Islet of Langerhans (tissue), 1 donor: Measurements from ENCODE around the gene SURF4.
"Not testable (repeated sequence)": the region's sequence is repeated elsewhere in the genome, so short reads cannot be mapped to it uniquely, and the experiment has no call there.

ENCODE experiments used
- FAIRE-seq: peaks from one replicate; lab custom pipeline; 2011; peaks lifted over from hg19 to GRCh38; lab: Jason Lieb, UNC

The SURF4 gene

GRCh38 chr9:133351908-133352634 lies 23.8 kb downstream of the SURF4 start:
- FAIRE-seq = no peak

DNA sequence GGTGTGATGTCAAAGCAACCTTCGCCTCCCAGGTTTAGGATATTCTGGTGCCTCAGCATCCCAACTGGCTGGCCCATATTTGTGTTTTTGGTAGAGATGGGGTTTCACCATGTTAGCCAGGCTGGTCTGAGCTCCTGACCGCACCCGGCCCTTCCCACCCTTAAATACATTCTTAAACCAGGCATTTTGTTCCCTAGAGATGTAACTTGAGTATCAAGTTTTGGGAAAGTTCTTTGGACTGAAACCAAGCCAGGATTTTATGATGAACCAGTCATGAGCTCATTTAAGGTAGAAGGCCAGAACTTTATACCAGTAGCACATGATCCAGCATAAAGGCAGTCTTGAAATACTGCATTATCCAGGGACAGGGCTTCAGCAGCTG lies 24.3 kb downstream of the SURF4 start:
- FAIRE-seq = no peak

- no peak for FAIRE-seq
Observed at GRCh38 chr9:133349965-133350616, 25.8 kb downstream of the SURF4 start.

DNA sequence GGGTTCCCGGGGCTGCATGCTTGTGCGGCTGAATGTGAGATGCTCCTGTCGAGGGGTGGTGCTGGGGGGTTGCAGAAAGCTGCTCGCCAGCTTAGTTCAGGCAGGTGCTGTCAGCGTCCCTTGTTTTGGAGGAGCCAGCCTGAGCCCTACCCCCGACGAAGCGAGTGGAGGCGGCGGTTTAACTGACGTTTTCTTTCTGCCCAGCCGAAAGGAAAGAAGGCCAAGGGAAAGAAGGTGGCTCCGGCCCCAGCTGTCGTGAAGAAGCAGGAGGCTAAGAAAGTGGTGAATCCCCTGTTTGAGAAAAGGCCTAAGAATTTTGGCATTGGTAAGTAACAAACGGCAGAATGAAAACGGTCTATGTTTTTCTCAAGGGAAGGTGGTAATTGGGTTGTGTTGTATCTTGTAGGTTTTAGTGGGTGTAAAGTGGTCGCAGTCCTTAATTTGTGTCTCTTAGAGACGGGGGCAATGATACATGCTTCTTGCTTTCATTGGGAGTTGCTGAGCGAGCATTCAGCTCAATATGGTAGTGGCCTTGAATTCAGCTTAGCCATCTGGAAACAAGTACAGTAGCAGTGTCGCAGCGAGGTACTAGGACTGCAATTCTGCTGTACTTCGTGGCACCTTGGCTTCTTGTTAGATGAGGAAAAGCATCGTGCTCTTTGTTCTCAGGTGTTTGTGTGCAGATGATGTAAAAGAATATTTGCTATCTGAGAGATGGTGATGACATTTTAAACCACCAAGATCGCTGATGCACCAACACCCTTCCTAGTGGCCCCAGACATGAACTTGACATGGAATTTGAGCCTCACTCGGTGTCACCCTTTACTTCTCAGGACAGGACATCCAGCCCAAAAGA lies 26.9 kb downstream of the SURF4 start:
- no peak for FAIRE-seq

DNA sequence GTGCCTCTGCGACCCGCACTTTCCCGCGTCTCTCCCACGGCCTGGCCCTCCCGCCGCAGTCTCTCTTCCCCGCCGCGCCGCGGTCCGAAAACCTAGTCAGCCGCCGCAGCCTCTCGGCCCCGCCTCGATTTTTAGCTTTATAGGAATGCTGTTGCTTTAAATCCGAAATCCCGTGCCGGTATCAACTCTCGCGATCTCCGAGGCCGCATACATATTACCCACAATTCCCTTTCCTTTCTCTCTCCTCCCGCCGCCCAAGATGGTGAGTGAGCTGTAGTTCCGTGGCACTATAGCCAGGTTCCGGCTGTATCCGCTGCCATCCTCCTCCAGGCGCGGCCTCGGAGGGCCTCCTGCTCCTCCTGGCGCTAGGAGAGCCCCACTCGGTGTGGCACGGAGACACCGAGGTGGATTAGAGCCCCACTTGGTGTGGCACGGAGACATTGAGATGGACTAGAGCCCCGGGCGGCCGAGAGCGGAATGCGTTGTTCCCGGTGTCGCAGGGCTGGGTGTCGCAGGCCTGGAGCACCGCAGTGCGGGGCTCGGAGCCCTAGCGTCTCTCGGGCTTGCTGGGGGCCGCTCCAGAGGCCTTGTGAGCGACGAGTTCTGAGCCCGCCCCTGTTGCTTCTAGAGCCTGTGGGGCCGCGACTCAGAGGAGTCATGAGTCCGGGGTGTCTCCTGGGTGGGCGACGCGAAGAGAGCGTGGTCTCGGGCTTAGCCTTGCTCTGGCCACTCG lies 27.7 kb downstream of the SURF4 start, which contains the start of the genes MED22 and RPL7A:
Gene MED22, minus strand, starts transcription at position 147 of the 733 bp plus-strand sequence. CDS start 1,469 bp downstream, outside the sequence.
Gene RPL7A, plus strand, starts transcription at position 234 of the 733 bp plus-strand sequence. Its CDS starts 26 bp downstream, at position 260.
- FAIRE-seq = no peak

DNA sequence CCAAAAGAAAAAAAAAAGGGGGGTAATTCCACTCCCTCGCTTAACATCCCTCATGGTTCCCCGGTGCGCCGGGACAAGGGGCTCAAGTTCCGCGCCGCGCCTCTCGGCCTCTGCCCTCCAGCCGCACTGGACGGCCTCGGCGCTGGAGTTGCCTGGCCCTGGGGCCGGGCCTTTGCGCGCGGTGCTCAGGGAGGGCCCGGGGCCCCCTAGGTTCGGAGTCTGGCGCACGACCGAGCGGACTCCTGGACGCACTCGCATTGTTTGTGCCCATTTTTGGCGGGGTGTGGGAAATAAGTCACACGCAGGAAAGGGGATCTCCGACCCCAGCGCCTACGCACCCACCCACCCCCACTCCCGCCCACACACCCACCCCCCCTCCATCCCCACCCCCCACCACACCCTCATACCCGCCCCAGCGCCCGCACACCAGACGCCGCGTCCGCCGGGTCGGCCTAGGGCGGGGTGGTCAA lies 28.3 kb downstream of the SURF4 start:
- FAIRE-seq = no peak

GRCh38 chr9:133346021-133346785 lies 29.7 kb downstream of the SURF4 start:
- no peak for FAIRE-seq

DNA sequence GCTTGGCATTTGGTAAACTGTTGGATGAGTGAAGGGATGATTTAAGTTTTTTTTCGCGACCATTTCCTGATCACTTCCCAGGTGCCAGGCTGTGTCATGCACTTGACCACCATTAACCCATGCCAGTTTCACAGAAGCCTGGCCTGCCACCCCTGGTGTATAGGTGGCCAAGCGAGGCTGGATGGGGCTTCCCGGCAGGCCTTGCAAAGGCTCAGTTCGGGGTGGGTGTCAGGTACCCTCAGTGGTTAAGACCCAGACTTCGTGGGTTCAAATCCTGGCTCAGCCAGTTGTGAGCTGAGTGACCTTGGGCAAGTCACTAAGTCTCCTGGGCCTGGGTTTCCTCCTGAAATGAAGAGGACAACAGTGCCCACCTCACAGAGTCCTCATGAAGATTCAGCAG lies 30.3 kb downstream of the SURF4 start:
- no peak for FAIRE-seq

DNA sequence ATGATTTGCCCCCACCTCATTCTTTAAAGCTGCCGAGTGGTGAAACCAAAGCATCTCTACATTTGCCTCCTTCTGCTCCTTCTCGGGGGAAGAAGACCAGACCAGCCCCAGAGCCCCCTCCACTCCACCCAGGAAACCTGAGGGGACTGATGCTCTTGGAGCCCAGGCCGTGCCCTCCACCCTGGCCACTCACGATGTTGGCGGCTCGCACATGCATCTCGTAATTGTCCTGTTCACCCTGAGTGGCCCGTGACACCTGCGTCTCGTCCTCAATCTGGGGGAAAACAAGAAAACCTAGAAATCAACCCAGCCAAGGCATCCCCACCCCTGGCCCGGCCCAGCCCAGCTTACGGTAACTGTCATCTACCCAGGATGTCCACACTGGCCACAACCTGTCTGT lies 30.9 kb downstream of the SURF4 start:
- no peak for FAIRE-seq

- no peak for FAIRE-seq
Observed at GRCh38 chr9:133344071-133344470, 31.8 kb downstream of the SURF4 start.

GRCh38 chr9:133342570-133342969 lies 33.3 kb downstream of the SURF4 start:
- FAIRE-seq = no peak

GRCh38 chr9:133342069-133342406 lies 33.8 kb downstream of the SURF4 start:
- FAIRE-seq = no peak

- no peak for FAIRE-seq
Observed at GRCh38 chr9:133341369-133342068, 34.3 kb downstream of the SURF4 start.

DNA sequence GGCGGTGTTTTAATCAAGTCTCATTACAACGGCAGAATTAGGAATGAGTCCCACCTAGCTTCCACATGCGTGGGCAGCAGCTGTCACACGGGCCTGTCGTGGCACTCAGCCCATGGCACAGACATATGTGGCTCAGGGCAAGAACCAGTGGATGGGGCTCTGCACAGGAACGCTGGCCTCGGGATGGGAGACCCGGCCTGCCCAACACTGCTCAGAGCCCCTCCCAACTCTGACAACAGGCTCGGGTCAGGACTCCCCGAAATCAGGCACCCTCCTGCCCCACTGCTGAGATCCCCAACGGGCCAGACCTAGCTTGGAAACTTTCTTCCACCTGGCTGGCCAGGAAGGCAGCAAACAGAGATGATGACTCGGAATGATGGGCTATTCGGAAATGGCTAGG lies 34.9 kb downstream of the SURF4 start:
- FAIRE-seq = no peak

DNA sequence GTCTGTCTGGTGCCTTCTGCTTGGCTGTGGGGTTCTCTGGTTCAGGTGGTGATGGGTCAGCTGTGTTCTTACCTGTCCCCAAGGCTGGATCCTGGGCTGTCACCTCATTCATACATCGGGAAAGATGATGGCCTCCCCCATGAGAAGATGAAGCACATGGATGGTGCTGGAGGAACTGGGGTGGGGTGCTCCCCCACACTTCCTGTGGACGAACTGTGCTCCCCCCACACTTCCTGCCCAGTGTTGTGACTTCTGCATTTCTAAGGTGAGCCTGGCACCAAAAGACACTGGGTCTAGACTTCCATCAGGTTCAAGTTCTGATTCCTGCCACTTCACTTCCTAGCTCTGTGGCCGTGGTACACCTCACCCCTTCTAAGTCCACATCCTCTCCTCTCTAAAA lies 35.6 kb downstream of the SURF4 start:
- no peak for FAIRE-seq

DNA sequence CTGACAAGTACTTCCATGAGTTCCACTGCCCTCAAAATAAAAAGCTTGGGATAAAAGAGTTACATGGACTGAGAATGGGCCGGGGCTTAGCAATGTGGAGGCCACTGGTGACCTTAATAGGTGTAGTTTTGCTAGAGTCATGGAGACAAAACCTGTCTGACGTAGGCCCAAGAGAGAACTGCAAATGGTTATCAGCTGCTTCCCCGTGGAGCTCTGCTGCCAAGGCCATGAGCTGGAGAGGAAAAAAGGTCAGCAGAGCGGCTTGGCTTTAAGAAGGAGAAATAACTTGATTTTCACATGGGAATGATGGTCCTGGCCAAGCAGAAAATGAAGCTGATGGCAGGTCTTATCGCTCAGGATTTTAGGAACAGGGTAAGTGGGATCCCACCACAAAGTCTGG lies 36.2 kb downstream of the SURF4 start:
- no peak for FAIRE-seq

- no peak for FAIRE-seq
Observed at GRCh38 chr9:133335924-133336811, 39.7 kb downstream of the SURF4 start, which contains the start of gene SURF6. Gene SURF6, minus strand, starts transcription at chr9:133336188. Its CDS starts 56 bp downstream, at chr9:133336132.

DNA sequence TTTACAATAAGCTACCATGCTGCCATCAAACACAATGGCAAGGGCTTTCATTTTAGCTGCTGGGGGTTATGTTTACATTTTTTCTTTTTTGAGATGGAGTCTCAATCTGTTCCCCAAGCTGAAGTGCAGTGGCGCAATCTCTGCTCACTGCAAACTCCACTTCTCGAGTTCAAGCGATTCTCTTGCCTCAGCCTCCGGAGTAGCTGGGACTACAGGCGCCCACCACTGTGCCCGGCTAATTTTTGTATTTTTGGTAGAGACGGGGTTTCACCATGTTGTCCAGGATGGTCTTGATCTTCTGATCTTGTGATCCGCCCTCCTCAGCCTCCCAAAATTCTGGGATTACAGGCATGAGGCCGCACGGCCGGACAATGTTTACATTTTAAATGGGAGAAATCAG lies 41.0 kb downstream of the SURF4 start:
- FAIRE-seq = not testable (repeated sequence)

GRCh38 chr9:133334161-133334560 lies 41.7 kb downstream of the SURF4 start:
- FAIRE-seq = no peak

DNA sequence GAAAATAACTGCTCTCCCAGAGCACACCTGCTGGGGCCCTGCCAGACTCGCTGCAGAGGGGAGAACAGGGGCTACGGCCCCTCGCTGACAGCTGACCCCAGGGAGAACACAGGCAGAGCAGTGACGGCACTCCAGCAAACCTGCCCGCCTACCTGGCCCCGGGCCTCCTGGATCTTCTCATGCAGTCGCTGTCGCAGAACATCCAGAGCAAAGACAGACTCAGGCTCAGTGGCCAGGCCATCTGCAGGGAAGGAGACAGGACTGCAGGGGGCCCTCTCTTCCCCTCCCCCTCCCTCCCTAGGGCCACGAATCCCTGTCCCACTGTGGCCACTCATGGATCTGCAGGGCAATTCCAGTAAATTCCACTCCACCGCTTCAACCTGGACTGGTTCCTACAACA lies 42.3 kb downstream of the SURF4 start:
- FAIRE-seq = no peak
